ENCODE results near the gene FAM163B. TPM values are rescaled to one million over a fixed set of nuclear protein-coding genes. Genes with fewer than 3 reads are reported as not detected.
A peak's percentile ranks its signal among the peaks of the same experiment; 100 is the strongest.

The FAM163B gene
- total RNA-seq, 1 donor from 2014 or later = not detected

DNA sequence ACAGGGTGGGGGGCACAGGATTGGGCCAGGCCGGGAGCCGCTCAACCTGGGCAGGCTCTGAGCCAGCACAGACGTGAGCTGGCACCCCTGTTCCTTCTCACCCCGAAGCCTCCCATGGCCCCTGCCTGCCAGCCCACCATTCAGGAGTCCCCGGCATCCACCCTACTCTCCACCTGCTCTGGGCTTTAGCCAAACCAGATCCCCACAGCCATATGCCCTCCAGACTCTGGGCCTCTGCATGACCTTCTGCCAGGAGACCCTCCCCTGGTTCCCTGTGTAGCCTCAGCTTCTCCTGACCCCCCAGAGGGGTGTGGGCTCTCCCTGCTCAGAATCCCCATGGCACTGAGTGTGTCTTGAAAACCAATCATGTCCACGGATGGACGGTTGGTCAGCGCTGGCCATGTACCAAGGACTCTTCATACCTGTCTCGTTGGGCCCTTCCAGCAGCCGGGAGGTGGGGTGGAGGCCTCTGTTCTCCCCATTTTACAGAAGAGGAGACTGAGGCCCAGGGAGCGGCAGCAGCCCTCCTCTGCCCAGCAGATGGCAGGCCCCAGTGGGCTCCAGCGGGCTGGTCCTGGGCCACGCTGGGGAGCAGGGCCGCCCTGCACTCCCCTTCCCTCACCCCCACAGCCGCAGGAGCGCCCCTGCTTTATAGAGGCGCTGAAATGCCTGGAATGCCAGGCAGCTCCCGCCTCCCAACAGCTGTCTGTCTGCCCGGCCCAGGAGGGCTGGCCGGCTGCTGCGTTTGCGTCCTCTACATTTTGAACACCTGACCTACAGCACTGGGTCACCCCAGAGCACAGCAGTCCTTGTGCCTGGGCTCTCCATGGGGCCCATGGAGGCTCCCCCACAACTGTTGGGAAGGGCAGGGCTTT, 81.0 kb downstream of the FAM163B start:
- peaks cover 18% of the 10 kb centered on the region for H3K4me1 Mint-ChIP-seq (ENCODE audit: low read depth, unreplicated experiment)
- no peak overlapping the region for H3K27ac ChIP-seq (ENCODE audit: low read depth, low read length)
- no peak overlapping the region for H3K4me3 Mint-ChIP-seq (ENCODE audit: unreplicated experiment)
- no peaks in the 10 kb centered on the region for H3K79me2 ChIP-seq (ENCODE audit: insufficient read depth, low read length)
- H3K4me2 ChIP-seq (ENCODE audit: low read length) = no peak overlapping the region
- peaks cover 35% of the 10 kb centered on the region for H3K27me3 ChIP-seq (ENCODE audit: insufficient read depth, low read length)
- no peak overlapping the region for H3K9ac ChIP-seq (ENCODE audit: low read length)
- H3K4me1 ChIP-seq (ENCODE audit: insufficient read depth, low read length) = peaks cover 8% of the 10 kb centered on the region
- peak overlapping the region; percentile 18 for H3K27ac Mint-ChIP-seq (ENCODE audit: unreplicated experiment)
- H4K20me1 ChIP-seq (ENCODE audit: insufficient read depth, low read length) = no peaks in the 10 kb centered on the region
- no peak overlapping the region for H2AFZ ChIP-seq (ENCODE audit: low read depth, low read length)
- H3K36me3 Mint-ChIP-seq (ENCODE audit: low read depth, unreplicated experiment) = peaks cover 5% of the 10 kb centered on the region
- FAIRE-seq (no peak), DNase-seq (ENCODE audit: low read depth) (no peak)
- H3K4me3 ChIP-seq (ENCODE audit: insufficient read depth, low read depth, low read length) = no peak overlapping the region
- no peaks in the 10 kb centered on the region for H3K36me3 ChIP-seq (ENCODE audit: insufficient read depth, low read length)
- peaks cover 43% of the 10 kb centered on the region for H3K27me3 Mint-ChIP-seq (ENCODE audit: low read depth, unreplicated experiment)
- no peaks in the 10 kb centered on the region for H3K9me3 Mint-ChIP-seq (ENCODE audit: unreplicated experiment)
- no peak for TF ChIP-seq EZH2 (IDR thresholded peaks at IDR 0.05; ENCODE audit: insufficient read depth, low read length)
- TF ChIP-seq, protein P1, sequence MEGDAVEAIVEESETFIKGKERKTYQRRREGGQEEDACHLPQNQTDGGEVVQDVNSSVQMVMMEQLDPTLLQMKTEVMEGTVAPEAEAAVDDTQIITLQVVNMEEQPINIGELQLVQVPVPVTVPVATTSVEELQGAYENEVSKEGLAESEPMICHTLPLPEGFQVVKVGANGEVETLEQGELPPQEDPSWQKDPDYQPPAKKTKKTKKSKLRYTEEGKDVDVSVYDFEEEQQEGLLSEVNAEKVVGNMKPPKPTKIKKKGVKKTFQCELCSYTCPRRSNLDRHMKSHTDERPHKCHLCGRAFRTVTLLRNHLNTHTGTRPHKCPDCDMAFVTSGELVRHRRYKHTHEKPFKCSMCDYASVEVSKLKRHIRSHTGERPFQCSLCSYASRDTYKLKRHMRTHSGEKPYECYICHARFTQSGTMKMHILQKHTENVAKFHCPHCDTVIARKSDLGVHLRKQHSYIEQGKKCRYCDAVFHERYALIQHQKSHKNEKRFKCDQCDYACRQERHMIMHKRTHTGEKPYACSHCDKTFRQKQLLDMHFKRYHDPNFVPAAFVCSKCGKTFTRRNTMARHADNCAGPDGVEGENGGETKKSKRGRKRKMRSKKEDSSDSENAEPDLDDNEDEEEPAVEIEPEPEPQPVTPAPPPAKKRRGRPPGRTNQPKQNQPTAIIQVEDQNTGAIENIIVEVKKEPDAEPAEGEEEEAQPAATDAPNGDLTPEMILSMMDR (IDR thresholded peaks at IDR 0.05; ENCODE audit: insufficient read depth, low read depth, low read length) = no peak
- H3K9me3 ChIP-seq (ENCODE audit: insufficient read depth, low read depth, low read length) = no peaks in the 10 kb centered on the region

DNA sequence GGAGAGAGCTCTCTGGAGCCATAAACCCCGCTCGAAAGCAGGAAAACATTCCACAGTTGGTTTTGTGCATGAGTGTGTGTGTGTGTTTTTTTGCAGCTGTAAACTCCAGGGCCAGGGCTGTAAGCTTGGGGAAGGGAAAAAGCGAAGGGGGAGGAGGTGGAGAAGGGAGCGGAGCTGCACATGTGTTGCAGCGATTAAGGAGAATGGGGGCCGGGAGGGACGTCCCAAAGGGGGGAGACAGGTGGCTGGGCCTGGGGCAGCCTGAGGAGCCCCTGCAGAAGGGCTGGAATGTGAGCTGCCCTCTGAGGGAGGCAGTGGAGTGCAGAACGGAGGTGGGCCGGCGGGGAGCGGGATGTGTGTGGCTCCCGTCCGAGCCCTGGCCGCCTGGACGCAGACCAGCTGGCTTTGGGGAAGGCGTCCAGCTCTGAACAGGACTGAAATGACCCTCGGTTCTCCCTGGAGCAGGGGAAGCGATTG, 81.7 kb downstream of the FAM163B start:
- Histone ChIP-seq H3K27ac (ENCODE audit: low read depth, low read length) (no peak overlapping the region), H4K20me1 (ENCODE audit: insufficient read depth, low read length) (no peaks in the 10 kb centered on the region), H3K9ac (ENCODE audit: low read length) (no peak overlapping the region), H3K9me3 (ENCODE audit: insufficient read depth, low read depth, low read length) (no peaks in the 10 kb centered on the region), H3K4me1 (ENCODE audit: insufficient read depth, low read length) (peaks cover 8% of the 10 kb centered on the region), H3K27me3 (ENCODE audit: insufficient read depth, low read length) (peaks cover 39% of the 10 kb centered on the region), H3K4me2 (ENCODE audit: low read length) (no peak overlapping the region), H2AFZ (ENCODE audit: low read depth, low read length) (no peak overlapping the region), H3K79me2 (ENCODE audit: insufficient read depth, low read length) (no peaks in the 10 kb centered on the region), H3K36me3 (ENCODE audit: insufficient read depth, low read length) (no peaks in the 10 kb centered on the region), H3K4me3 (ENCODE audit: insufficient read depth, low read depth, low read length) (no peak overlapping the region)
- TF ChIP-seq, protein P1 (IDR thresholded peaks at IDR 0.05; ENCODE audit: insufficient read depth, low read depth, low read length) = no peak
- peak; percentile 72 for TF ChIP-seq EZH2 (IDR thresholded peaks at IDR 0.05; ENCODE audit: insufficient read depth, low read length)
- H3K27ac Mint-ChIP-seq (ENCODE audit: unreplicated experiment) = no peak overlapping the region
- H3K9me3 Mint-ChIP-seq (ENCODE audit: unreplicated experiment) = no peaks in the 10 kb centered on the region
- no peak for DNase-seq (ENCODE audit: low read depth)
- peaks cover 18% of the 10 kb centered on the region for H3K4me1 Mint-ChIP-seq (ENCODE audit: low read depth, unreplicated experiment)
- no peak for FAIRE-seq
- H3K27me3 Mint-ChIP-seq (ENCODE audit: low read depth, unreplicated experiment) = peaks cover 44% of the 10 kb centered on the region
- H3K36me3 Mint-ChIP-seq (ENCODE audit: low read depth, unreplicated experiment) = peaks cover 5% of the 10 kb centered on the region
- H3K4me3 Mint-ChIP-seq (ENCODE audit: unreplicated experiment) = no peak overlapping the region

Other genes with a start within 250 kb of the FAM163B start
- 338 and 374 TPM in 2 replicates for gene SURF4, start 233.3 kb downstream of the FAM163B start, total RNA-seq
- 0.58 and 0.82 TPM in 2 replicates for gene STKLD1, start 233.0 kb downstream of the FAM163B start, total RNA-seq
- gene REXO4, start 191.4 kb downstream of the FAM163B start, total RNA-seq = 19.7 and 22.5 TPM in 2 replicates
- 5.6 and 7.3 TPM in 2 replicates for gene ADAMTS13, start 187.0 kb downstream of the FAM163B start, total RNA-seq
- 13.1 and 14.2 TPM in 2 replicates for gene CACFD1, start 149.4 kb downstream of the FAM163B start, total RNA-seq
- gene SLC2A6, start 130.3 kb downstream of the FAM163B start, total RNA-seq = 21.1 and 24.3 TPM in 2 replicates
- not detected in 2 replicates for gene MYMK, start 84.4 kb downstream of the FAM163B start, total RNA-seq
- 0.52 and 0.58 TPM in 2 replicates for gene ADAMTSL2, start 74.7 kb downstream of the FAM163B start, total RNA-seq
- not detected in 2 replicates for gene DBH, start 27.0 kb upstream of the FAM163B start, total RNA-seq
- 2.8 and 3.7 TPM in 2 replicates for gene SARDH, start 129.0 kb upstream of the FAM163B start, total RNA-seq